ENCODE data around the gene IGF2BP3.

Gene IGF2BP3

GRCh38 chr7:23349484-23350157, 120.7 kb downstream of the IGF2BP3 start:
- DNase-seq (ENCODE audit: low read depth), result peak; percentile 55
- no peak overlapping the region for H3K4me3 ChIP-seq (ENCODE audit: low read depth, low read length)
- no peak for TF ChIP-seq CTCF (conservative IDR thresholded peaks at IDR 0.05; ENCODE audit: low read depth, low read length)

- no peak for TF ChIP-seq CTCF (conservative IDR thresholded peaks at IDR 0.05; ENCODE audit: low read depth, low read length)
- peak; percentile 90 for DNase-seq (ENCODE audit: low read depth)
- peak overlapping the region; percentile 4 for H3K4me3 ChIP-seq (ENCODE audit: low read depth, low read length)
Measured at GRCh38 chr7:23347682-23348180, 122.6 kb downstream of the IGF2BP3 start.

GRCh38 chr7:23347033-23347681, 123.1 kb downstream of the IGF2BP3 start:
- peak overlapping the region; percentile 4 for H3K4me3 ChIP-seq (ENCODE audit: low read depth, low read length)
- TF ChIP-seq CTCF (conservative IDR thresholded peaks at IDR 0.05; ENCODE audit: low read depth, low read length), result no peak
- no peak for DNase-seq (ENCODE audit: low read depth)

- no peak for TF ChIP-seq CTCF (conservative IDR thresholded peaks at IDR 0.05; ENCODE audit: low read depth, low read length)
- no peak for DNase-seq (ENCODE audit: low read depth)
Measured at GRCh38 chr7:23346316-23346715, 124.0 kb downstream of the IGF2BP3 start.

GRCh38 chr7:23345601-23346000, 124.7 kb downstream of the IGF2BP3 start:
- DNase-seq (ENCODE audit: low read depth), result no peak
- no peak overlapping the region for H3K4me3 ChIP-seq (ENCODE audit: low read depth, low read length)
- TF ChIP-seq CTCF (conservative IDR thresholded peaks at IDR 0.05; ENCODE audit: low read depth, low read length), result no peak

More at GRCh38 chr7:23346316-23346715, 124.0 kb downstream of the IGF2BP3 start:
- no peak overlapping the region for H3K4me3 ChIP-seq (ENCODE audit: low read depth, low read length)

GRCh38 chr7:23343806-23344475, 126.3 kb downstream of the IGF2BP3 start:
- no peak for DNase-seq (ENCODE audit: low read depth)
- H3K4me3 ChIP-seq (ENCODE audit: low read depth, low read length), result no peak overlapping the region
- TF ChIP-seq CTCF (conservative IDR thresholded peaks at IDR 0.05; ENCODE audit: low read depth, low read length), result no peak
